HG03571 (cell line): ENCODE data around the gene NUMB.
A peak's percentile ranks its signal among the peaks of the same experiment; 100 is the strongest.
"Not testable (repeated sequence)": the region's sequence is repeated elsewhere in the genome, so short reads cannot be mapped to it uniquely, and the experiment has no call there.

Experiments used
- ATAC-seq: cut with Tn5 transposase; IDR thresholded peaks from one replicate; pipeline ENCODE4 v1.9.1; 2021; ENCODE audit not compliant: unreplicated experiment

NUMB gene

DNA sequence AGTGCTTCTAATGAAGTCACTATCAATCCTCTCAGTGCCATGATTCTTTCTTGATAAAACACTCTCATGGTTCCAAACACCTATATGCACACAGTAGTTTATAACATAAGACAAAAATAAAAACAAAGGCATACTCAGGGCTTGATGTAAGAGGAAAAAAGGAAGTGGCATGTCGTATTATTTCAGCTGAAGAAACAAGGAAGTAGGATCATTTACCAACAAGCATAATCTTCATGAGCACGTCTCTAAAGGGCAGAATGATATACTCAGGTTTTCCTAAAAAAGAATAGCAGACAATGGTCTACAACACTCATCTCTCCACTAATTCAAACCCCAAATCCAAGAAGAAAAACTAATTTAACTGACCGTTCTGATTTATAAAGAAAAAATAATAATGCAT lies 33.9 kb downstream of the NUMB start:
- no peak for ATAC-seq

GRCh38 chr14:73423092-73423491 lies 35.3 kb downstream of the NUMB start:
- not testable (repeated sequence) for ATAC-seq

GRCh38 chr14:73422515-73422914 lies 35.8 kb downstream of the NUMB start:
- ATAC-seq = no peak

- ATAC-seq = no peak
Measured at GRCh38 chr14:73418227-73418626, 40.1 kb downstream of the NUMB start.

GRCh38 chr14:73406248-73406647 lies 52.1 kb downstream of the NUMB start:
- not testable (repeated sequence) for ATAC-seq

DNA sequence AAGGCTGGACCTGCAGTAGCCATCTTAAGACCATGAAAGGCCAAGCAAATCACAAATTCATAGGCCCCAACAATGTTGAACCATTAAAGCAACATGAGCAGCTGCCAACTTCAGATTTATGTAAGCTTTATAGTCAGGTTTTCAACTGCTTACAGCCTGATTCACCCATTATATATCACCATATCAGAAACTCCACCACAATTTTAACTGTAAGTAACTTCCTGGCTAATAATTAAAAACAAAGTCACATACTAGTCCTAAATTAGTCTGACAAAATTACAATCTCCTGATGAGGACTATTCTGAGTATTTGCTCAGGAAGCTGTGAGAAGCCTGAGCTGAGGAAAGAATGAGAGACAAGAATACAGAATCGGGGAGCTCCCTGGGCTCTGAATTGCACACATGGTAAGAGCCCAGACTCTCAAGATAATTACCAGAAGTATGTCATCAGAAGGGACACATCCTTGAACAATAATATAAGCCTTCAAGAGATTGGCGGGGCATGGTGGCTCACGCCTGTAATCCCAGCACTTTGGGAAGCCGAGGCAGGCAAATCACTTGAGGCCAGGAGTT lies 55.1 kb downstream of the NUMB start:
- ATAC-seq = no peak

- no peak for ATAC-seq
Measured at GRCh38 chr14:73402579-73402978, 55.8 kb downstream of the NUMB start.

DNA sequence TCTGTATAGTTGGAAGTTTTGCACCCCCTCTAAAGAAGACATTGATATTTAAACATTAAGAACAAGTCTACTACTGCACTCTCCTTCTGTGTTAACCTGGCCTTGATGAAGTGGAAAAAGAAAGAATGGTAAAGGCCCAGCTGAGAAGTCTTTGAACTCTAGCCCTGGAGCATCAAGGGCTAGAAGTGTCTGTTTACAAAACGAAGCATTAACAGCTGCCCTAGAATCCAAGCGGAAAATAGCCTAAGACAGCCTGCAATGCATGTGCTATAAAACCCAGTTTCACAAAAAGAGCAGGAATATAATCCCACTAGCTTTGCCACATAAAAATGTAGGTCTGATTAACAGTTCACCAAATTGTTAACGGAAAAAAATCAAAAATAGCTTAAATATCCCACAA lies 60.5 kb downstream of the NUMB start:
- no peak for ATAC-seq

DNA sequence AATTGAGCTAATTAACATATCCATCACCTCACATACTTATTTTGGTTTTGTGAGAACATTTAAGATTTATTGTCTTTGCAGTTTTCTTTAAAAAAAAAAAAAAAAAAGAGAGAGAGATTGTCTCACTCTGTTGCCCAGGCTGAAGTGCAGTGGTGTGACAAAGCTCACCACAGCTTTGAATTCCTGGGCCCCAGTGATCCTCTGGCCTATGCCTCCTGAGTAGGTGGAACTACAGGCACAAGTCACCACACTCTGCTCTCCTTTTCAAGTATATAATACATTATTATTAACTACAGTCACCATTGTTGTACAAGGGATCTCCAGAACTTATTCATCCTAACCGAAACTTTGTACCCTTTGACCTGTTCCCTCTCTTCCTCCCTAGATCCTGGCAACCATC lies 64.0 kb downstream of the NUMB start:
- no peak for ATAC-seq

DNA sequence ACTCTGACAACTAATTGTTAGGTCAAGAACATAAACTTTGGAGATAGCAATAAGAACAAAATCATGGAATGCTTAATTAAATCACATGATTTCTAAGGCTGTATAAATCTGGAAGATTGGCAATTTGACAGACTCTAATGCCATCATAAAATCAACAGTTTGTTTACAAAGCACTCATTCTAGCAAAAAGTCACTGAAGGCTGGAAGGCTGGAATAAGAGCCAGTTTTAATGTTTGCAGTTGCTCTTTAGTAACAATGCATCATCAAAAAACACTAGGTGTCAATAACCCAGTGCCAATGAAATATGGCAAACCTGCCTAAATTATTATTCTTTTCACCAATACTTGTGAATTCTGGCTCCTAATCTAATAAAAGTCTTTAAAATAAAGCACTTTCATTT lies 65.0 kb downstream of the NUMB start:
- ATAC-seq = no peak

- no peak for ATAC-seq
Measured at GRCh38 chr14:73392329-73393257, 65.8 kb downstream of the NUMB start.

DNA sequence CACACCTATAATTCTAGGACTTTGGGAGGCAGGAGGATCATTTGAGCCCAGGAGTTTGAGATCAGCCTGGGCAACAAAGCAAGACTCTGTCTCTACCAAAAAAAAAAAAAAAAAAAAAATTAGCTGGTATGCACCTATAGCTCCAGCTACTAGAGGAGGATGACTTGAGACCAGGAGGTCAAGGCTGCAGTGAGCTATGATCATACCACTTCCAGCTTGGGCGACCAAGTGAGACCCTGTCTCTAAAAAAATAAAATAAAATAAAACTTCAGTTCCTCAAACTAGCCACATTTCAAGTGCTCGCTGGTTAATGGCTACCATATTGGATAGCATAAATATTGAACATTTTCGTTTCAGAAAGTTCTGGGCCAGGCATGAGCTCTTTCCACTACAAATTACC lies 70.5 kb downstream of the NUMB start:
- ATAC-seq = peak; percentile 55

- no peak for ATAC-seq
Measured at GRCh38 chr14:73386342-73386741, 72.0 kb downstream of the NUMB start.

GRCh38 chr14:73385021-73385420 lies 73.3 kb downstream of the NUMB start:
- peak; percentile 52 for ATAC-seq

DNA sequence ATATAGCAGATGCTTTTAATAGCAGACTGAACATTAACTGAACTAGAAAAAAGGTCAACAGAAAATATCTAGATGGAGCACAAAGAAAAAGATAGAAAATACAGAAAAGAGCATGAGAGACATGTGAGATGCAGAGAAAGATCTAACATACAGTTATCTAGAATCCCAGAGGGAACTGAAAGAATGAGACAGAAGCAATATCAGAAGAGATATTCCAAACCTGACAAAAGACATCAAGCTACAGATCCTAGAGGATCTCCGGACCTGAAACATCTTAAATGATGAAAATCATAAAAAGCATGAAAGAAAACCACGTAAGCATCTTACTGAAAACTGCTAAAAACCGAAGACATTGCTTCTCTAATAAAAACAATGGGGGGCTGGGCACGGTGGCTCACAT lies 75.0 kb downstream of the NUMB start:
- ATAC-seq = no peak

DNA sequence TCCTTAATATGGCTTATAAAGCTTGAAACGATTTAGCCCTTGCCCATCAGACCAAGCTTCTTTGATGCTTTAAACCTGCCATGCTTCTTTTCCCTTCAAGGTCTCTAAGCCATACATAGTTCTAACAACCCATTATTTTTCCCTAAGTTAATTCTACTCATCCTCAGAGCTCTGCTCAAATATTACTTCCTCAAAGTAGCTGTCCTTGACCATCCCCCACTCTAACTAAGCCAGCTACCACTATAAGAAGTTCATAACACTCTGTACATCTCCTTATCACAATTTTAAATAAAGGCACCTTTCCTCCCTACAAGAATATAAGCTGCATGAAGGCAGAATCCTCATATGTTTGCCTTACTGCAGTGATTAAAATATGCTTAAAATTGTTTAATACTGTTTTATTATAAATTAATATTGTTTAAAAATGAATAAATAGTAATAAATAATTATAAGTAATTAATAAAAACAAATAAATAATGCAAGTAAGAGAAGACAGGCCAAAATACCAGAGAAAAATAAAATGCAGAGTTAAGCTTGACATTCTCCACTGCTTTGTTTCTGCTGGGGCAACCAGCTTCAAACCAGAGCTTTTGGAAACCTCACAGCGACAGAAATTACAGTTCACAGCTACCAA lies 76.8 kb downstream of the NUMB start:
- no peak for ATAC-seq

DNA sequence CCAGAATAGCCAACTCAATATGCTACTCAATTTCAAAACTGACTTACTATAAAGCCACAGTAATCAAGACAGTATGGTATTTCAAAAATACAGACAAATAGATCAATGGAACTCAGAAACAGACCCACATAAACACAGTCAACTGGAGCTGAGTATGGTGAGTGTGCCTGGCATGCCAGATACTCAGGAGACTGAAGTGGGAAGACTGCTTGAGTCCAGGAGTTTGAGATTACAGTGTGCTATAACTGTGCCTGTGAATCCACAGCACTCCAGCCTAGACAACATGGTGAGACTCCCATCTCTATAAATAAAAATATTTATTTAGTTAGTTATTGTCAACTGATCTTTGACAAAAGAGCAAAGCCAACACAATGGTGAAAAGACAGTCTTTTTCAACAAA lies 81.8 kb downstream of the NUMB start:
- no peak for ATAC-seq

DNA sequence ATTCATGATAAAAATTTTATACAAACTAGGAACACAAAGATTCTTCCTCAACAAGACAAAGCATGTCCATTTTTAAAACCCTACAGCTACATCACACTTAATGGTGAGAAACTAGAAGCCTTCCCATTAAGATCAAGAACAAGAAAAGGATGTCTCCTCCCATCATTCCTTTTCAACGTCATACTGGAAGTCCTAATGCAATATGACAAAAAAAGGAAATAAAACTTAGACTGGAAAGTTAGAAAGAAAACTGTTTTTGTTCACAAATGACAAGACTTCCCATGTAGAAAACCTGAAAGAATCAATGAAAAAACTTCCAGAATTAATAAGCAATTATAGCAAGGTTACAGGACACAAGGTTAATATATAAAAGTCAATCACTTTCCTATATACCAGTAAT lies 82.5 kb downstream of the NUMB start:
- ATAC-seq = no peak

- no peak for ATAC-seq
Measured at GRCh38 chr14:73374218-73374617, 84.1 kb downstream of the NUMB start.

- ATAC-seq = no peak
Measured at GRCh38 chr14:73372529-73372928, 85.8 kb downstream of the NUMB start.

DNA sequence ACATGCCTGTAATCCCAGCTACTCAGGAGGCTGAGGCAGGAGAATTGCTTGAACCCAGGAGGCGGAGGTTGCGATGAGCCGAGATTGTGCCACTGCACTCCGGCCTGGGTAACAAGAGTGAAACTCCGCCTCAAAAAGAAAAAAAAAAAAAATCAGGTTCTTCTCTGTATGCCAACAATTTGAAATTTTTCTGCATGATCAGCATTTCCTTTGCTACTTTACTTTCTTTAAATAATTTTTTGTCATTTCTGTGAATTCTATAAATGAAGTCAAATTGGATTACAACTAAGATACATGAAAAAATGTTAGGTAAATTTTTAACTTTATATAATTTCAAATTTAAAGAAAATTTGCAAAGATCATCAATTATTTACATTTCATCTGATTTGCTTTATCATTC lies 87.8 kb downstream of the NUMB start:
- ATAC-seq = no peak

- no peak for ATAC-seq
Measured at GRCh38 chr14:73369428-73369827, 88.9 kb downstream of the NUMB start.
